GM13977 (cell line): ENCODE data around the gene CITED4.

Source experiments
- DNase-seq: peaks from one replicate; pipeline ENCODE4 v3.0.0; 2012; ENCODE audit warnings: low spot score
- in situ Hi-C: fragments of 300-500 bp; cut with MboI; formaldehyde crosslinking; loops from one replicate; pipeline ENCODE4 v1.12.0; 2022; ENCODE audit warnings: low sequenced_read_pairs, low pct_unique_long_range_greater_than_20kb, mixed read lengths, inconsistent platforms; ENCODE audit not compliant: unreplicated experiment
- TF ChIP-seq, protein P1 (sequence below): IDR thresholded peaks from 2 replicates; pipeline ENCODE4 v1.5.1; 2012; ENCODE audit warnings: mild to moderate bottlenecking, control low read depth; ENCODE audit not compliant: insufficient read depth; ENCODE audit errors: extremely low read depth, missing control alignments

The CITED4 gene

GRCh38 chr1:40842207-40842606, 20.0 kb downstream of the CITED4 start:
- TF ChIP-seq, protein P1, sequence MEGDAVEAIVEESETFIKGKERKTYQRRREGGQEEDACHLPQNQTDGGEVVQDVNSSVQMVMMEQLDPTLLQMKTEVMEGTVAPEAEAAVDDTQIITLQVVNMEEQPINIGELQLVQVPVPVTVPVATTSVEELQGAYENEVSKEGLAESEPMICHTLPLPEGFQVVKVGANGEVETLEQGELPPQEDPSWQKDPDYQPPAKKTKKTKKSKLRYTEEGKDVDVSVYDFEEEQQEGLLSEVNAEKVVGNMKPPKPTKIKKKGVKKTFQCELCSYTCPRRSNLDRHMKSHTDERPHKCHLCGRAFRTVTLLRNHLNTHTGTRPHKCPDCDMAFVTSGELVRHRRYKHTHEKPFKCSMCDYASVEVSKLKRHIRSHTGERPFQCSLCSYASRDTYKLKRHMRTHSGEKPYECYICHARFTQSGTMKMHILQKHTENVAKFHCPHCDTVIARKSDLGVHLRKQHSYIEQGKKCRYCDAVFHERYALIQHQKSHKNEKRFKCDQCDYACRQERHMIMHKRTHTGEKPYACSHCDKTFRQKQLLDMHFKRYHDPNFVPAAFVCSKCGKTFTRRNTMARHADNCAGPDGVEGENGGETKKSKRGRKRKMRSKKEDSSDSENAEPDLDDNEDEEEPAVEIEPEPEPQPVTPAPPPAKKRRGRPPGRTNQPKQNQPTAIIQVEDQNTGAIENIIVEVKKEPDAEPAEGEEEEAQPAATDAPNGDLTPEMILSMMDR: no peak
- DNase-seq: no peak
- in situ Hi-C loops: loop anchor here (10.0 kb wide), 1 partner anchor 57 kb away; the partner anchor contains the start of gene KCNQ4

- TF ChIP-seq, protein P1: no peak
- no peak for DNase-seq
- in situ Hi-C loops: loop anchor here (10.0 kb wide), 1 partner anchor 57 kb away; the partner anchor contains the start of gene KCNQ4
Measured at GRCh38 chr1:40841602-40842001, 20.6 kb downstream of the CITED4 start.

GRCh38 chr1:40840526-40841323, 21.4 kb downstream of the CITED4 start:
- TF ChIP-seq, protein P1: no peak
- DNase-seq: no peak
- in situ Hi-C loops: loop anchor here (10.0 kb wide), 1 partner anchor 56 kb away; the partner anchor contains the start of gene KCNQ4

DNA sequence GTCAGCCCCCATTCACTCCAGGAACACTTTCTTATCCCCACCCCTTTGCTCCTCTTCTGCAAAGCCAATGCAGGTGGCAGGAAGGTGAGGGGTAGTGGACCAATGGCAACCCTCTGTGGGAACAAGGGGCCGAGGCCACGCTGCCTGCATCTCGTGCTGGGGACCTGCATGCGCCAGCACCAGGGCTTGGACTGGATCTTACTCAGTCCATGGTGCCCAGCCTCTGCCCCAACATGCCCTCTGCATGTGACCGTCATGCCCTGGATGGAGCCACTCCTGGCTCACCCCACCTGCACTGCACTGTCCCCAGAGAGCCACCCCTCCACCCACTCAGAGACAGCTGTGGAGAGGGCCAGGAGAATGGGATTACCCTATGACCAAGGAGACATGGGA, 22.2 kb downstream of the CITED4 start:
- in situ Hi-C loops: loop anchor here (10.0 kb wide), 1 partner anchor 55 kb away; the partner anchor contains the start of gene KCNQ4
- DNase-seq: no peak
- TF ChIP-seq, protein P1: no peak

DNA sequence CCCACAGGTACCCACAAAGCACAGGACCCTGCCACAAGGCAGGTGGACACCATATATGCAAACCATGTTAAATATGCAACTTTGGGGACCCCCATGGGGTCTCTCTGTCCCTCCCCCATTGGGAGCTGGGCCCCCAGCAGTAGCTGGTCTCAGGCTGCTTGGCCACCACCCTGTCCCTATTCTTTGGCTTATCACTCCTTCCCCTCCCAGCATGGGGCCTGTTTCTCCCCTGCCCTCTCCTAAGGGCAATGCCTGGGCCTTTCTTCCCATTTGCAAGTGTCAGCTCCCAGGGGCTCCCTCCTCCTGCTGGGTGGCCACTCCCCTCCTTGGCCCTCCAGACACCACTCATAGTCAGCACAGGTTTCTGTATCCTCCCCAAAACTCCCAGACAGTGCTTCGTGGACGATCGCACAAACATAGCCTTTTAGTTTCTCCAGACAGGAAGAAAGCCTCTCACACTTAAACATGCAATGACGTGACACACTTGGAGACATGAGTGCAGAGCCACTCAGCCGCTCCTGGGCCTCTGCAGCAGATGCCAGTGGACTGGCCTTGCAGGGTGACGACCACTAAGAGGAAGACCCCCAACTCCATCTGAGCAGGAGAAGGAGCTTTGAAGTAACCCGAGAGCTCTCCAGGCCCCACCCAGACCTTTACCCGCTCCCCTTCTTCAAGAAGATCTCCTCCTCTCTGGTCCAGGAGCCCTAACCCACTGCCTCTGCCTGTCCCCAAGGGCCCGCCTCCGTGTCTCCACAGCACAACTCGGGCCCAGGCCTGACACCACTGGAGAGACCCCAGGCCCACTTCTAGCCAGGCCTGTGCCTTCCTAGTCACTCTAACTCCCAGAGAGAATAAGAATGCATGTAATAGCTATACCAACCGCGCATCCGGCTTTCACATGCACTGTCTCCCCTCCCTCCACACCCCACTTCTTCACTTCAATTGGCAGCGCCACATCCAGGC, 22.9 kb downstream of the CITED4 start:
- in situ Hi-C loops: no loop called here
- no peak for DNase-seq
- TF ChIP-seq, protein P1: no peak
